Common myeloid progenitor, CD34-positive (primary cell): ENCODE data around the gene SWAP70. TPM values are rescaled to one million over a fixed set of nuclear protein-coding genes. Genes with fewer than 3 reads are reported as not detected.

Experiments used
- CTCF ChIA-PET: fragments of 350-600 bp; sonication (Branson Sonifier 250); formaldehyde crosslinking; loops from one replicate; lab custom pipeline; 2021; ENCODE audit warnings: antibody characterized with exemption; lab: Charles Lee
- POLR2A ChIA-PET: fragments of 350-600 bp; sonication (Branson Sonifier 250); formaldehyde crosslinking; loops from one replicate; lab custom pipeline; 2021; ENCODE audit warnings: antibody characterized with exemption; lab: Charles Lee
- DNase-seq, 3 donors: peaks; one replicate each; pipeline versions ENCODE4 v3.0.0 to v3.0.0-alpha.2; 2013
- H3K27ac ChIP-seq, 2 experiments: 1 replicate in 1 of 2; 2 replicates in 1 of 2; pipeline ENCODE4 v1.7.0; 2013; ENCODE audit warnings: inconsistent platforms in 2 of 2, low read length in 2 of 2, mild to moderate bottlenecking in 2 of 2, low read depth in 1 of 2, moderate library complexity in 1 of 2; ENCODE audit not compliant: severe bottlenecking in 2 of 2, insufficient read depth in 1 of 2, poor library complexity in 1 of 2
- H3K27me3 ChIP-seq, 5 experiments: replicated peaks in 2 of 5; 1 replicate in 3 of 5; 2 replicates in 2 of 5; pipeline versions ENCODE4 v1.6.1 to v1.7.0; 2013; ENCODE audit warnings: low read length in 4 of 5, mild to moderate bottlenecking in 2 of 5, moderate library complexity in 2 of 5, inconsistent platforms in 1 of 5; ENCODE audit not compliant: insufficient read depth in 5 of 5, control insufficient read depth in 4 of 5
- H3K36me3 ChIP-seq, 4 experiments: 1 replicate in 2 of 4; 2 replicates in 2 of 4; pipeline versions ENCODE4 v1.6.1 to v1.7.0; 2013; ENCODE audit warnings: low read length in 3 of 4, control low read depth in 1 of 4, mild to moderate bottlenecking in 1 of 4; ENCODE audit not compliant: control insufficient read depth in 4 of 4, insufficient read depth in 4 of 4
- H3K4me1 ChIP-seq, 4 experiments: 1 replicate in 3 of 4; 2 replicates in 1 of 4; pipeline versions ENCODE4 v1.6.1 to v1.7.1; 2013; ENCODE audit warnings: low read length in 3 of 4, mild to moderate bottlenecking in 3 of 4, control low read depth in 1 of 4, inconsistent platforms in 1 of 4, moderate library complexity in 1 of 4; ENCODE audit not compliant: control insufficient read depth in 4 of 4, insufficient read depth in 4 of 4; ENCODE audit errors: control extremely low read depth in 1 of 4
- H3K4me3 ChIP-seq, 7 experiments: 1 replicate in 4 of 7; 2 replicates in 3 of 7; pipeline versions ENCODE4 v1.5.1 to v1.7.0; 2013; ENCODE audit warnings: mild to moderate bottlenecking in 7 of 7, low read length in 6 of 7, moderate library complexity in 6 of 7, inconsistent platforms in 2 of 7, low read depth in 2 of 7, control low read depth in 1 of 7; ENCODE audit not compliant: insufficient read depth in 4 of 7, control insufficient read depth in 1 of 7; ENCODE audit errors: extremely low read depth in 1 of 7
- H3K9me3 ChIP-seq, 5 experiments: 1 replicate in 4 of 5; 2 replicates in 1 of 5; pipeline versions ENCODE4 v1.6.1 to v1.7.1; 2013; ENCODE audit warnings: low read length in 4 of 5, mild to moderate bottlenecking in 2 of 5, inconsistent platforms in 1 of 5, low read depth in 1 of 5, moderate library complexity in 1 of 5; ENCODE audit not compliant: control insufficient read depth in 4 of 5, insufficient read depth in 2 of 5; ENCODE audit errors: control extremely low read depth in 1 of 5
- WGBS: methylation state at CpG from one replicate; pipeline ENCODE4 v1.1.5; 2013; ENCODE audit not compliant: insufficient coverage; 5-methylcytosine and 5-hydroxymethylcytosine counted together
- polyA plus RNA-seq: library from polyadenylated mRNA; unstranded; fragments of 120-200 nt; gene quantifications from one replicate; pipeline ENCODE4 v1.2.1, GENCODE V29; 2013

The SWAP70 gene
- polyA plus RNA-seq = 35.7 TPM

- CTCF ChIA-PET = interaction anchor here (0.9 to 1.5 kb wide), 7 partner anchors 17 to 92 kb away, joined by 3 to 4 read pairs (median 3); no protein-coding TSS in a partner anchor
- 0% methylated on average over 22 of the region's 38 CpGs for WGBS
- Histone ChIP-seq H3K36me3 (peaks cover 0 to 4% (median 3%) of the 10 kb centered on the region in 4 experiments), H3K27me3 (no peaks in the 10 kb centered on the region), H3K27ac (peak within 1 kb of the TSS; percentile 64 to 76), H3K4me3 (peak within 1 kb of the TSS; percentile 74 to 97 (median 86)), H3K9me3 (peaks cover 0 to 3% (median 1%) of the 10 kb centered on the region in 5 experiments), H3K4me1 (peaks cover 3 to 25% (median 19%) of the 10 kb centered on the region in 4 experiments)
- POLR2A ChIA-PET = interaction anchor here (0.7 to 0.8 kb wide), 2 partner anchors 25 to 90 kb away, joined by 3 read pairs; partner anchors contain the start of gene WEE1
- peak; percentile 82 to 91 (median 84) for DNase-seq
Measured at GRCh38 chr11:9663699-9664275, at the start of gene SWAP70. Gene SWAP70 (plus strand): TSS chr11:9664077. CDS start chr11:9664180, 103 bp downstream.

- H3K36me3 ChIP-seq = no peaks in the 10 kb centered on the region
- peaks cover 14 to 38% (median 28%) of the 10 kb centered on the region in 4 experiments for H3K4me1 ChIP-seq
- CTCF ChIA-PET = interaction anchor here (0.9 kb wide), 1 partner anchor 10 kb away, joined by 3 read pairs; no protein-coding TSS in a partner anchor
- peak overlapping the region in 4 of 7 experiments; percentile 69 to 82 (median 76) for H3K4me3 ChIP-seq
- H3K27ac ChIP-seq = peak overlapping the region; percentile 67 to 86
- peak; percentile 45 to 90 (median 89) for DNase-seq
- 50% methylated on average over 1 of the region's 2 CpGs for WGBS
- H3K27me3 ChIP-seq = no peaks in the 10 kb centered on the region
- POLR2A ChIA-PET = no interaction called here
- H3K9me3 ChIP-seq = no peaks in the 10 kb centered on the region
Measured at GRCh38 chr11:9615031-9615451, 48.8 kb upstream of the SWAP70 start.

DNA sequence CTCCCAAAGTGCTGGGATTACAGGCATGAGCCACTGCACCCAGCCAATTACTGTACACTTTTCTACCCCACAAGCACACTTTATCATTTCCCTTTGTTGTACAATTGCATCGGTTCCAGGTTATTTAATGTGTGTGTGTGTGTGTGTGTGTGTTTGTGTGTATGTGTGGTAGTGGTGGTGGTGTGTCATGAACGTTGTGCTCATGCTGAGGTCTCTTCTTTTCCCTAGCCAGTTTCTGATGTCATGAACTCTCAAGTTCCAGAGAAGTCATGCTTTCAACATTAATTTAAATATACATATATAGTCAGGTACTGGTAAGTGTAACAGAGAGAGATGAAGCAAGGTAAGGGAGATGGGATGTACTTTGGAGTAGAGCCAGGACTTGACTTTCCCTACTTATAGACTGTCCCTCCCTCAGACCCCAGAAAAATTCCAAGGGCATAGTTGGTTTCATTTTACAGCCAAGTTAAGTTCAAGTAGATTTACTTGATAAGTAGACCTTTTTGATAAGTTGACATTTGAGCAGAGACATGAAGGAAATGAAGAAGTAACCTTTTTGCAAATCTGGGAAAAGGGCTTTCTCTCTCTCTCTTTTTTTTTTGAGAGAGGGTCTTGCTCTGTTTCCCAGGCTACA, 47.7 kb upstream of the SWAP70 start:
- Histone ChIP-seq H3K4me1 (peaks cover 14 to 38% (median 28%) of the 10 kb centered on the region in 4 experiments), H3K9me3 (no peaks in the 10 kb centered on the region), H3K27ac (no peak overlapping the region), H3K27me3 (no peaks in the 10 kb centered on the region), H3K36me3 (no peaks in the 10 kb centered on the region), H3K4me3 (no peak overlapping the region)
- peak in 1 of 3 donors; percentile 40 for DNase-seq
- ChIA-PET CTCF (interaction anchor here (0.9 to 4.2 kb wide), 2 partner anchors 76 to 133 kb away, joined by 3 to 33 read pairs; no protein-coding TSS in a partner anchor), POLR2A (interaction anchor here (0.6 kb wide), 1 partner anchor 24 kb away, joined by 3 read pairs; no protein-coding TSS in a partner anchor)
- no CpG with 5 or more reads among the region's 2 CpGs for WGBS

DNA sequence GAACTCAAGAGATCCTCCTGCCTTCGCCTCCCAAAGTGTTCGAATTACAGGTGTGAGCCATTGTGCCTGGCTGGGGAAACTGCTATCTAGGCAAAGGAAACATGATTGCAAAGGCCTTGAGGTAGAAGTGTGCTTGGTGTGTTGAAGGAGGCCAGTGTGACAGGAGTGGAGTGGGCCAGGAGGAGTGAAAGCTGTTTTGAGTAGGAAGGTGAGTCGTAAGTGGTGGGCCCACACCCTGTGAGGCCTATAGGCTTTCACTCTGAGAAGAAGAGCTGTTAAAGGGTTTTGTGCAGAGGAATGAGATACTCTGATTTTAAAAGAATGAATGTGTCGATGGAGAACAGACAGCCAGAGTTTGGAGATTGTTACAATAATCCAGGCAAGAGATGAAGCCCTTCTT, 47.0 kb upstream of the SWAP70 start:
- Histone ChIP-seq H3K36me3 (peaks cover 0 to 2% (median 0%) of the 10 kb centered on the region in 4 experiments), H3K9me3 (no peaks in the 10 kb centered on the region), H3K27ac (no peak overlapping the region), H3K4me3 (no peak overlapping the region), H3K4me1 (peaks cover 14 to 38% (median 28%) of the 10 kb centered on the region in 4 experiments), H3K27me3 (no peaks in the 10 kb centered on the region)
- ChIA-PET CTCF (interaction anchor here (0.8 to 4.2 kb wide), 4 partner anchors 14 to 132 kb away, joined by 3 to 33 read pairs (median 4); no protein-coding TSS in a partner anchor), POLR2A (no interaction called here)
- peak in 1 of 3 donors; percentile 27 for DNase-seq
- 100% methylated on average over 3 of the region's 4 CpGs for WGBS

GRCh38 chr11:9617940-9618339, 45.9 kb upstream of the SWAP70 start:
- CTCF ChIA-PET = interaction anchor here (1.3 to 4.2 kb wide), 3 partner anchors 13 to 131 kb away, joined by 3 to 33 read pairs (median 4); no protein-coding TSS in a partner anchor
- Histone ChIP-seq H3K9me3 (no peaks in the 10 kb centered on the region), H3K4me1 (peaks cover 14 to 35% (median 27%) of the 10 kb centered on the region in 4 experiments), H3K4me3 (no peak overlapping the region), H3K36me3 (peaks cover 0 to 2% (median 0%) of the 10 kb centered on the region in 4 experiments), H3K27me3 (no peaks in the 10 kb centered on the region), H3K27ac (no peak overlapping the region)
- DNase-seq = no peak
- POLR2A ChIA-PET = no interaction called here
- 97% methylated on average over 5 of the region's 5 CpGs for WGBS

DNA sequence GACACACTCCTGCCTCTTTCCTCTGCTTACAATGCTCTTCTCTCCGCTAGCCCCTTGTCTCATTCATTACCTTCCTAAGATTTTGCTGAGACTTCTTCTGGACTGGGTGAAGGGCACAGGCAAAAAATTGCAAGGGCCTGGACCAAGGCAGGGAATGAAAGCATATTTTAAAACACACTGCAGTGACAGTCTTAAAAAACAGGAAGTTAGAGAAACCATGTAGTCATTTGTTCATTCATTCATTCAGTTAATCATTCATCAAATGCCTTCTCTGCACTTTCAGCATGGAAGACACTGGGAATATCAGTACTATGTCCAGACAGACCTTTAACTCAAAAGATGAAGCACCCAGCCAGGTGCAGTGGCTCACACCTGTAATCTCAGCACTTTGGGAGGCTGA, 44.9 kb upstream of the SWAP70 start:
- CTCF ChIA-PET = interaction anchor here (1.0 to 4.2 kb wide), 2 partner anchors 10 to 130 kb away, joined by 3 to 33 read pairs; no protein-coding TSS in a partner anchor
- POLR2A ChIA-PET = no interaction called here
- H3K36me3 ChIP-seq = peaks cover 0 to 2% (median 0%) of the 10 kb centered on the region in 4 experiments

More for the DNA sequence above, 44.9 kb upstream of the SWAP70 start:
- Histone ChIP-seq H3K4me3 (no peak overlapping the region), H3K9me3 (no peaks in the 10 kb centered on the region), H3K27me3 (no peaks in the 10 kb centered on the region), H3K4me1 (peaks cover 14 to 25% (median 20%) of the 10 kb centered on the region in 4 experiments), H3K27ac (no peak overlapping the region)
- no peak for DNase-seq
- WGBS = 100% methylated on average over 1 of the region's 1 CpG
